Measurements from ENCODE around the gene SYT8.
"Not testable (repeated sequence)": the region's sequence is repeated elsewhere in the genome, so short reads cannot be mapped to it uniquely, and the experiment has no call there.

SYT8 gene

DNA sequence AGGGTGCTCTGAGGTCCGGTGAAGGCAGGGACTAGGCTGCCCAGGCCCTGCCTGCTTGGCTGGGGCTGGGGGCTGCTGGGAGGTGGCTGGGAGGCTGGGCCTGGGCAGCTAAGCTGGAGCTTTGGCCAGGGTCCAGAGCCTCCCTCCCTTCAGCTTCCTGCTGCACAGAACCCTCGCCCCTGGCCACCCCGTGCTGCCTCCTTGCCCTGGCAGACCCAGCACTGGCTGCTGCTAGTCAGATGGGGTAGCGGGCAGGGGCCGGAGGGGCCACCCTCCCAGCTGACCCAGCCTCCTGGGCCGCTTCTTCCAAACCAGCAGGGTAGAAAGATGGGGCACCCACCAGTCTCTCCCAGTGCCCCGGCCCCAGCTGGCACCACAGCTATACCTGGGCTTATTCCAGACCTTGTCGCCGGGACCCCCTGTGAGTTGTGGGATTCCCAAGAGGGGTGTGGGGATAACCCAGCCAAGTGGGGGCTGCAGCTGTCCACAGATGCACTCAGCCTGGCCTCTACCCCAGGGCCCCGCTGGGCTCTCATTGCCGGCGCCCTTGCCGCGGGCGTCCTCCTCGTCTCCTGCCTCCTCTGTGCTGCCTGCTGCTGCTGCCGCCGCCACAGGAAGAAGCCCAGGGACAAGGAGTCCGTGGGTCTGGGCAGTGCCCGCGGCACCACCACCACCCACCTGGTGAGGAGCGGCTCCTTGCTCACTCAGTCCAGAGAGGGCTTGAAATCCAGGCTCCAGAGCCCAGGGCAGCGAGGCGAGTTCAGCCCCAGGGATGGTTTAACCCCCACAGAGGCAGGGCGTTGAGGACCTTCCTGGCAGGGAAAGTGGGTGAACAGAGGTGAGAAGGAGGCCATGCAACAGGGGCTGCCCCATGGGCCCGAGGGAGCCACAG, at the start of gene SYT8:
Gene SYT8, plus strand, starts transcription at position 212 of the 892 bp plus-strand sequence. Its CDS starts 116 bp downstream, at position 328.
- DNase-seq, result no peak

DNA sequence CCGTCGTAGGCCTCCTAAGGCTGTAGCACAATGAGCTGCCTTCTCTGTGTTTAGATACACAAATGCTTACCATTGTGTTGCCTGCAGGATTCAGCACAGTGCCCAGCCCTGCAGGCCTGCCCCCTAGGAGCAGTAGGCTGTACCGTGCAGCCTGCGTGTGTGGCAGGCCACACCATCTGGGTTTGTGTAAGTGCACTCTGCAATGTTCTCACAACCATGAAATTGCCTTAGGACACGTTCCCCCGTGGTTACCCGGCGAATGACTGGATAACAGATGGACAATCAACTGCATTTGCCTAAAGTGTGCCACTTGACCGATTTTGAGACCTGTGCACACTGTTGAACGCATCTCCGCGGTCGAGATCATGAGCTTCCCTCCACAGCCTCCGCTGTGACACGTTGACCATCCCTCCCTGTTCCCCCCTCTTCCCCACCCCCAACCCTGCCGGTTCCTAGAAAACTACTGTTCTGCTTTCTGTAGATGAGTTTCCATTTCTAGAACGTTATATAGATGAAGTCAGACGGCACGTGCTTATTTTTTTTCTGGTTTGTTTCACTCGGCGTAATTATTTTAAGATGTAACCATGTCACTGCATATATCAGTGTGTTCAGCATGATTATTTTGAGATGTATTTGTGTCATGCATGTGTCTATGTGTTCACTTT, 48.9 kb upstream of the SYT8 start:
- DNase-seq, result no peak

DNA sequence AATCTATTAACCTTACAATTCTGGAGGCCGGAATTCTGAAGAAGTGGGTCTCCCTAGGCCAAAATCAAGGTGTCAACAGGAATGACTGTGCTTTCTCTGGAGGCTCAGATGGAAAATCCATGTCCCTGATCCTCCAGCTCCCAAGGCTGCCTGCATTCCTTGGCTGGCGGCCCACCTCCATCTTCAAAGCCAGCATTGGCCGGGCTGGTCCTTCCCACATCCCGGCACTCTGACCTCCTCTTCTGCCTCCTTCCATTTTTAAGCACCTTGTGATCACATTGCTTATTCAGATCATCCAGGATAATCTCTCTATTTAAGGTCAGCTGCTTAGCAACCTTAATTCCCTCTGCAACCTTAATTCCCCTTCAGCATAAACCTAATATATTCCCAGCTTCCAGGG, 48.3 kb upstream of the SYT8 start:
- no peak for DNase-seq

- DNase-seq, result no peak
Measured at GRCh38 chr11:1791912-1792311, 42.9 kb upstream of the SYT8 start.

GRCh38 chr11:1792461-1792860, 42.3 kb upstream of the SYT8 start:
- DNase-seq, result no peak

DNA sequence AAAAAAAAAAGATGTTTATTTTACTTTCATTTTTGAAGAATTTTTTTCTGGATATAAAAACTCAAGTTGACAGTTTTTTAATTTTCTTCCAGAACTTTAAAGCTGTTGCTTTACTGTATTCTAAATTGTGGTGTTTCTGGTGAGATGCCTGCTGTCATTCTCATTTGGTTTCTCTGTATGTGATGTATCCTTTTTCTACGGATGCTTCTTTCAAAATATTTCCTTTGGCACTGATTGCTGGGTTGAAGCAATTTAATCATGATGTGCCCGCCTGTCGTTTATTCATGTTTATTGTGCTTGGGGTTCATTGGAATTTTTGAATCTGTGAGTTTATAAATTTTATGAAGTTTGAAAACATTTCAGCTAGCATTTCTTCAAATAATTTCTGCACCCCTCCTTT, 41.7 kb upstream of the SYT8 start:
- no peak for DNase-seq

DNA sequence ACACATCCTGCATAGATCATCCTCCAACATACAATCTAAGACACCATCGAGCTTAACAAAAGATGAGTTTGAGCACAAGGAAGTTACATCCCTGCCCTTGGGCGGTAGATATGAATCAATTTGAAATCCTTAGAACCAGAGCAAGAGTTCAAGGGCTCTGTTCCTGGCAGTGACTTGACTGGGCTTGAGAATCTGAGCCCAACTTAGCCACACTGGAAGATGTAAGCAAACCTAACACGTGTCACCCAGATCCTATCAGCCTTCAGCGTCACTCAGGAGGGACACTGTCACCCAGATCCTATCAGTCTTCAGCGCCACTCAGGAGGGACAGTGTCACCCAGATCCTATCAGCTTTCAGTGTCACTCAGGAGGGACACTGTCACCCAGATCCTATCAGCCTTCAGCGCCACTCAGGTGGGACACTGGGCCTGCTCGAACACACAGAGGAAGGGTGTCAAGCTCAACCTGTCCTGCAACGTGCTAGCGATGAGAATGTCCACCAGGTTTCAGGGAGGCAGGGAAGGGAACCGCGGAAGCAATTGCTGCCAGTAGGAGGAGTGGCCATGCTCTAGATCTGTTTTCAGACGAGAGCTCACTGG, 38.3 kb upstream of the SYT8 start:
- DNase-seq, result no peak

GRCh38 chr11:1797391-1798125, 37.2 kb upstream of the SYT8 start:
- DNase-seq, result no peak

- DNase-seq, result no peak
Measured at GRCh38 chr11:1803246-1803645, 31.5 kb upstream of the SYT8 start.

DNA sequence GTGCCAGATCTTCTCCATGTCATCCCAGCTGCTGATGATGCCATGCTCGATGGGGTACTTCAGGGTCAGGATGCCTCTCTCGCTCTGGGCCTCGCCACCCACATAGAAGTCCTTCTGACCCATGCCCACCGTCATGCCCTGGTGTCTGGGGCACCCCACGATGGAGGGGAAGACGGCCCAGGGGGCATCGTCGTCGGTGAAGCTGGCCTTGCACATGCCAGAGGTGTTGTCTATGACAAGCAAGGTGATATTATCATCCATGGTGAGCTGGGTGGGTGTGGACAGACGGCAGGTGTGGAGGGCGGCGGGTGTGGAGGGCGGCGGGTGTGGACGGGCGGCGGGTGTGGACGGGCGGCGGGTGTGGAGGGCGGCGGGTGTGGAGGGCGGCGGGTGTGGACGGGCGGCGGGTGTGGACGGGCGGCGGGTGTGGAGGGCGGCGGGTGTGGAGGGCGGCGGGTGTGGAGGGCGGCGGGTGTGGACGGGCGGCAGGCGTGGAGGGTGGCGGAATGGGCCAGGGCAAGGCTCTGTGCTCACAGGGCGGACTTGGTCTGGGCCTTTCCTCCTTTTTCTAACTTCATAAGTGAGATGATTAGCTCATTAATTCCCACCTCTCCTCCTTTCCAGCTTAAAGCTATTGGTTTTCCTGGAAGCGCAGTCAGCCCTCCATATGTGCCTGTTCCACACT, 30.8 kb upstream of the SYT8 start:
- not testable (repeated sequence) for DNase-seq

GRCh38 chr11:1805525-1805924, 29.3 kb upstream of the SYT8 start:
- DNase-seq, result no peak

- DNase-seq, result no peak
Measured at GRCh38 chr11:1807264-1807995, 27.4 kb upstream of the SYT8 start.

DNA sequence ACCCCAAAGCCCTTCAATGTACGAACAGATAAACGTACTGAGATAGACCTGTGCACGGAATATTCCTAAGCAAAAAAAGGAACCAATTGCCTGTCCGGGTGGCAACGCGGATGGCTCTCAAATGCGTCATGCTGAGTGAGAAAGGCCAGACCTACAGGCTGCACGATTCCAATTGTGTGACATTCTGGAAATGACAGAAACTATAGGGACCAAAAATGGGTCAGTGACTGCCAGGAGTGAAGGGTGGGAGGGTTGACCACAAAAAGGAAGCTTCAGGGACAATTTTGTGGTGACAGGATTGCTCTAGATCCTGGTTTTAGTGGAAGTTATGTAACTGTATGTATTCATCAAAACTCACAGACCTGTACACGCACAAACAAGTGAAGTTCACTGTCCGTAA, 24.0 kb upstream of the SYT8 start:
- DNase-seq, result no peak

GRCh38 chr11:1812274-1812673, 22.5 kb upstream of the SYT8 start:
- no peak for DNase-seq

GRCh38 chr11:1812801-1813200, 22.0 kb upstream of the SYT8 start:
- no peak for DNase-seq

GRCh38 chr11:1813356-1813755, 21.4 kb upstream of the SYT8 start:
- DNase-seq, result not testable (repeated sequence)

- no peak for DNase-seq
Measured at GRCh38 chr11:1814691-1815090, 20.1 kb upstream of the SYT8 start.

DNA sequence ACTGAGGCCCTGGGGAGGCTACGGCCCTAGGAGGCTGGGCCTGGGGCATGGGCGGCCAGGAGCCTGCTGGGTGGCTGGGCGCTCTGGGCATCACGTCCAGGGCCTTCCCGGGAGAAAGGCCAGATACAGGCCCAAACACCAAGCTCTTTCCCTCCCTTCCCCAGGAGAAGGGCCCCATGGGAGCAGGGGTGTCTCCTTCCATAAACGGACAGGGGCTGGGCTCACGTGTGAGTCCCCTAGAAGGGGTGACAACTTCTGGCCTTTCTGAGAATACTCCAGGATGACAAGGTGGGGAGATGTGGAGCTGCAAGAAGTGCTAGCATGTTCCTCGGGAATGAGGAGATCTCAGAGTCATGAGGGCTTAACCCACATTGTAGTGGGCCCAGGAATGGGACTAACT, 19.5 kb upstream of the SYT8 start:
- no peak for DNase-seq

- DNase-seq, result no peak
Measured at GRCh38 chr11:1815751-1816150, 19.0 kb upstream of the SYT8 start.

DNA sequence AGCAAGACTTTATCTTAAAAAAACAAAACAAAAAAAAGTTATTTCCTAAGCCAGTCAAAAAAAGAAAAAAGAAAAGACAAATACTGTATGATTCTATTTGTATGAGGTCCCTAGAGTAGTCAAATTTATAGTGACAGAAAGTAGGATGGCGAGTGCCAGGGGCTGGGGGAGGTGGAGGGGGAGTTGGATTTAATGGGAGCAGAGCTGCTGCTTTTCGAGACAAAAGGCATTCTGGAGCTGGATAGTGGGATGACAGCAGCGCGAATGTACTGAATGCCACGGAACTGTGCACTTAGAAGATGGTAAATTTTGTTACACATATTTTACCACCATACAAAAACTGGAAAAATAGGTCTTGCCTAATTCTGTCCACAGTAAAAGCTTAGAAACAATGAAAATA, 17.8 kb upstream of the SYT8 start:
- no peak for DNase-seq

GRCh38 chr11:1817511-1817910, 17.3 kb upstream of the SYT8 start:
- no peak for DNase-seq

DNA sequence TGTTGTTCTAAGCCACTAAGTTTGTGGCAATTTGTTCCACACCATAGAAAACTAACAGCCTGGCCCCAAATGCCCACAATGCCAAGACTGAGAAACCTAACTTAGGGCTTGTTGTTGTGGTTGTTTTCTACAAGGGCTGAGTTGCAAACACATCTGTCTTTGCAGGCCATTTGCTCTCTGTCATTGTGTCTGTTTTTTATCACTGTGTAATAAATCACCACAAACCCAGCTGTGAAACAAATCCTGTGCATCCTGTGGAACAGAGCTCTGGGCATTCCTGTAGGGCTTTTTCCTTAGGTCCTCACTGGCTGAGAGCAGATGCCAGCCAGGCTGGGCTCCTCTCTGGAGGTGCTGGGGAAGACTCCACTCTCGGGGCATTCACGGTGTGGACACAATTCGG, 15.7 kb upstream of the SYT8 start:
- DNase-seq, result no peak
